Measurements from ENCODE around the gene WWOX. TPM values are rescaled to one million over a fixed set of nuclear protein-coding genes. Genes with fewer than 3 reads are reported as not detected.
A peak's percentile ranks its signal among the peaks of the same experiment; 100 is the strongest.

The WWOX gene
- total and polyA plus RNA-seq, 2 experiments from 2014 or later, result 22.1 to 123 TPM

DNA sequence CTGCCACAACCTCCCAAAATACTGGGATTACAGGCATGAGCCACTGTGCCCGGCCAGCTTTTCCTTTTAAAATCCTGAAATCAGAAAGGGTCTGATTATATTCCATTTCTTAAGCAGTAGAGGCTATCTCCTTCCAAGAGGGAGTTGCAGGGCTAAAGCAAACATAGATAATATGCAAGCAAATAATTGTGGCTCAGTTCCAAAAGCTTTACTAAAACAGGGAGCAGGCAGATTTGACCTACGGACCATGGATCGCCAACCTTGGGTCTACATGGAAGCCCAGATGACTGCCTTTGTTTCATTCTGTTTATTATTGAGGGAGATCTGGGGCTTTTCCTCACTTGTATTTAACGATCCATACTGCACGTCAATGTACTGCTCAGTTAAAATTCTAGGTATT, 38.6 kb upstream of the WWOX start:
- no peak overlapping the region for H3K4me3 ChIP-seq
- H3K4me1 ChIP-seq (ENCODE audit: low read depth), result no peaks in the 10 kb centered on the region
- no peak overlapping the region for H3K27ac ChIP-seq
- H3K36me3 ChIP-seq, result no peaks in the 10 kb centered on the region
- TF ChIP-seq, protein P1, sequence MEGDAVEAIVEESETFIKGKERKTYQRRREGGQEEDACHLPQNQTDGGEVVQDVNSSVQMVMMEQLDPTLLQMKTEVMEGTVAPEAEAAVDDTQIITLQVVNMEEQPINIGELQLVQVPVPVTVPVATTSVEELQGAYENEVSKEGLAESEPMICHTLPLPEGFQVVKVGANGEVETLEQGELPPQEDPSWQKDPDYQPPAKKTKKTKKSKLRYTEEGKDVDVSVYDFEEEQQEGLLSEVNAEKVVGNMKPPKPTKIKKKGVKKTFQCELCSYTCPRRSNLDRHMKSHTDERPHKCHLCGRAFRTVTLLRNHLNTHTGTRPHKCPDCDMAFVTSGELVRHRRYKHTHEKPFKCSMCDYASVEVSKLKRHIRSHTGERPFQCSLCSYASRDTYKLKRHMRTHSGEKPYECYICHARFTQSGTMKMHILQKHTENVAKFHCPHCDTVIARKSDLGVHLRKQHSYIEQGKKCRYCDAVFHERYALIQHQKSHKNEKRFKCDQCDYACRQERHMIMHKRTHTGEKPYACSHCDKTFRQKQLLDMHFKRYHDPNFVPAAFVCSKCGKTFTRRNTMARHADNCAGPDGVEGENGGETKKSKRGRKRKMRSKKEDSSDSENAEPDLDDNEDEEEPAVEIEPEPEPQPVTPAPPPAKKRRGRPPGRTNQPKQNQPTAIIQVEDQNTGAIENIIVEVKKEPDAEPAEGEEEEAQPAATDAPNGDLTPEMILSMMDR (IDR thresholded peaks at IDR 0.05; ENCODE audit: low read depth, low read length), result no peak
- no peaks in the 10 kb centered on the region for H3K9me3 ChIP-seq (ENCODE audit: low read depth)
- peaks cover 51% of the 10 kb centered on the region for H3K27me3 ChIP-seq
- no peak for DNase-seq (ENCODE audit: low read depth in 1 of 2, low spot score in 1 of 2)

DNA sequence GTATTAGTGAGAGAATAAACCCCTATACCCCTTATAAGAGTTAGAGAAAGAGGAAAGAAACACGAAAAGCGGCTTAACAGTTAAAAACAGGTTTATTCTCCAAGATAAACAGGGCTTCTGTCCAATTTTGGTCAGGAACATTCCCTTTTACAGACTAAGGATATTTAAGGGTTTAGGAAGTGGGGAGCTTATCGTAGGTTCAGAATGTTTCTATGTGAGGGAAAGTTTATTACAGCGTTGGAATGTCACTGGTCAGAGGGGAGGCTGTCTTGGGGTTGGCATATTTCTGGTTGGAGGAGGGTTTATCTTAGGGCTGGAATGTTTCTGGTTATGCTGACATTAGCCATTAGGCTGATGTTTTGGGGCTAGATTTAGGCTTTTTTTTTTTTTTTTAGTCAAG, 34.1 kb upstream of the WWOX start:
- no peaks in the 10 kb centered on the region for H3K9me3 ChIP-seq (ENCODE audit: low read depth)
- TF ChIP-seq, protein P1 (IDR thresholded peaks at IDR 0.05; ENCODE audit: low read depth, low read length), result no peak
- no peak overlapping the region for H3K27ac ChIP-seq
- no peaks in the 10 kb centered on the region for H3K4me1 ChIP-seq (ENCODE audit: low read depth)
- DNase-seq (ENCODE audit: low read depth in 1 of 2, low spot score in 1 of 2), result peak in 1 of 2 donors; percentile 13
- peaks cover 64% of the 10 kb centered on the region for H3K27me3 ChIP-seq
- H3K36me3 ChIP-seq, result no peaks in the 10 kb centered on the region
- no peak overlapping the region for H3K4me3 ChIP-seq

DNA sequence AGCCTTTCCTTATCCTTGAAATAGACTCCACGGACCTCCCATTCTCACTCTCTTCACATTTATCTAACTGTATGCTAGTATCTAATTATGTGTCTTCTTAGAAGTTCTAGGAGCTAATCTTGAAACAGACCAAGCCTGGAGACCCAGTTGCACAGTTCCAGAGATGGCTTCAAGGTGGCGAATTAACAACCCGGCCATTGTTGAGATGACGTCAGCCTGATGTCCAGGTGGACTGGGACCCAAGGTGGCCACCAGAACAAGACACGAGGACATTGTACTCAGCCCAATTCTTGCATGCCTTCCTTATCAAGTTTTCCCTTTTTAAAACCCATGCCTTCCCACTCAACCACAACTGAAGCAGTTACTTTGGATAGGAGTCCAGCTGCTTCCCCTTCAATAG, 29.5 kb upstream of the WWOX start:
- no peaks in the 10 kb centered on the region for H3K36me3 ChIP-seq
- H3K4me1 ChIP-seq (ENCODE audit: low read depth), result no peaks in the 10 kb centered on the region
- no peak overlapping the region for H3K27ac ChIP-seq
- no peak overlapping the region for H3K4me3 ChIP-seq
- TF ChIP-seq, protein P1 (IDR thresholded peaks at IDR 0.05; ENCODE audit: low read depth, low read length), result no peak
- peaks cover 84% of the 10 kb centered on the region for H3K27me3 ChIP-seq
- DNase-seq (ENCODE audit: low read depth in 1 of 2, low spot score in 1 of 2), result no peak
- no peaks in the 10 kb centered on the region for H3K9me3 ChIP-seq (ENCODE audit: low read depth)

DNA sequence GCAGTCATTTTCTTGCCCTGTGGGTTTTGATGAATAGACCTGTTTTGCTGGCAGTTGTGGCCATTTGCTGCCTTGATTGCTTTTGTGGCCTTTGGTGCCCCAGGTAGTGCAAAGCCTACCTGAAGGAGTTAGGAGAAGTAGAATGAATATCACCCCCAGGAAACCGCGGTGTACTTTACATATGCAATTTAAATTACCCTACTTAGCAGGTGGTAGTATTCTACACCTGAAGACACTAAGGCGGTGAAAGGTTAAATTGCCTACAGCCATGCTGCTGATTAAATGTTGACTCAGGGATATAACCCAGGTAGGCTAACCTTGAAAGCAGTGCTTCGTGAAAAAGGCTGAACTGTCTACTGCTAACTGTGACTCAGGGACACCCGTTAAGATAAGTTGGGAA, 27.2 kb upstream of the WWOX start:
- no peaks in the 10 kb centered on the region for H3K36me3 ChIP-seq
- H3K4me1 ChIP-seq (ENCODE audit: low read depth), result no peaks in the 10 kb centered on the region
- H3K27ac ChIP-seq, result no peak overlapping the region
- no peaks in the 10 kb centered on the region for H3K9me3 ChIP-seq (ENCODE audit: low read depth)
- TF ChIP-seq, protein P1 (IDR thresholded peaks at IDR 0.05; ENCODE audit: low read depth, low read length), result no peak
- peaks cover 90% of the 10 kb centered on the region for H3K27me3 ChIP-seq
- no peak for DNase-seq (ENCODE audit: low read depth in 1 of 2, low spot score in 1 of 2)
- no peak overlapping the region for H3K4me3 ChIP-seq

DNA sequence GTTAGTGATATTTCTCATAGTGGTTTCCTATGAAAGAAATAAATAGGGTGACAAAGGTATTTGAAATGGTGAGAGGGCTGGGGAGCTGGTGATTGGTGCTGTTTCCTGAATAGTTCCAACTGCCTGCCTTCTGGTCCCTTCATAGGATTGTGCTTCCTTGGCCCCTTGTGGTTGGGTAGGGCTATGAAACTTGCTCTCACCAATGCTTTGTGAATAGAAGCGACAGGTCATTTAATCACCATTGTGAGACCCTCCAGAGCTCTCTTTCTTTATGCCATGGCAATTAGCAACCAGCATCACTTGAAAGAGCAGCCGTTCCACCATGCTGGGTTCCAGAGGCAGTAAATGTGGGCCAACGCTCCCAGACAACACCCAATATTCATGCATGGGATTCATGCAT, 23.7 kb upstream of the WWOX start:
- DNase-seq (ENCODE audit: low read depth in 1 of 2, low spot score in 1 of 2), result no peak
- no peaks in the 10 kb centered on the region for H3K36me3 ChIP-seq
- no peak overlapping the region for H3K4me3 ChIP-seq
- no peaks in the 10 kb centered on the region for H3K9me3 ChIP-seq (ENCODE audit: low read depth)
- peaks cover 97% of the 10 kb centered on the region for H3K27me3 ChIP-seq
- TF ChIP-seq, protein P1 (IDR thresholded peaks at IDR 0.05; ENCODE audit: low read depth, low read length), result no peak
- no peaks in the 10 kb centered on the region for H3K4me1 ChIP-seq (ENCODE audit: low read depth)
- no peak overlapping the region for H3K27ac ChIP-seq

DNA sequence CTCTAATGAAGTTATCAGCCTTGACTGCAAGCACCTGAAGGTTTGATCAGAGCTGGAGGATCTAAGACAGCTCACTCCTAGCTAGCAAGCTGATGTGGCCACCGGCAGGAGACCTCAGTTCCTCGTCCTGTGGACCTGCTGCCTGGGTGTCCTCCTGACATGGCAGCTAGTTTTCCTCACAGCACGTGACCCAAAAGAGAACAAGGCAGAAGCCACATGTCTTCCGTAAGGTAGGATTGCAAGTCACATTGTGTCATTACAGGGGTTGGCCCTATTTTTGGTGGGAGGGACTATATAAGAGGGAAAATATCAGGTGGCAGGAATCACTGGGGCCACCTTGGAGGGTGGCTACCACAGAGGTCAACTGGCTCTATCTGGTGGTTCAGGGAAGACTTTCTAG, 18.1 kb upstream of the WWOX start:
- Histone ChIP-seq H3K36me3 (no peaks in the 10 kb centered on the region), H3K27ac (no peak overlapping the region), H3K27me3 (peaks cover 72% of the 10 kb centered on the region), H3K4me1 (ENCODE audit: low read depth) (no peaks in the 10 kb centered on the region), H3K9me3 (ENCODE audit: low read depth) (no peaks in the 10 kb centered on the region), H3K4me3 (no peak overlapping the region)
- TF ChIP-seq, protein P1 (IDR thresholded peaks at IDR 0.05; ENCODE audit: low read depth, low read length), result no peak
- DNase-seq (ENCODE audit: low read depth in 1 of 2, low spot score in 1 of 2), result no peak
